NCI-H2196 treated with DMSO at 0.1 percent for 48 hours (cell line): ENCODE data around the gene SLC35B4.

Experiments
- DNase-seq: peaks from one replicate; lab custom pipeline; 2025; ENCODE audit not compliant: unreplicated experiment; lab: John Stamatoyannopoulos, UW

The SLC35B4 gene

GRCh38 chr7:134316539-134317344 lies at the start of gene SLC35B4:
SLC35B4 (minus strand) TSS chr7:134316930; CDS start chr7:134316751, 179 bp downstream.
- DNase-seq = peak; percentile 93

GRCh38 chr7:134366481-134366880 lies 49.8 kb upstream of the SLC35B4 start:
- no peak for DNase-seq

- DNase-seq = no peak
These were observed 48.8 kb upstream of the SLC35B4 start for GRCh38 chr7:134365341-134366054.

DNA sequence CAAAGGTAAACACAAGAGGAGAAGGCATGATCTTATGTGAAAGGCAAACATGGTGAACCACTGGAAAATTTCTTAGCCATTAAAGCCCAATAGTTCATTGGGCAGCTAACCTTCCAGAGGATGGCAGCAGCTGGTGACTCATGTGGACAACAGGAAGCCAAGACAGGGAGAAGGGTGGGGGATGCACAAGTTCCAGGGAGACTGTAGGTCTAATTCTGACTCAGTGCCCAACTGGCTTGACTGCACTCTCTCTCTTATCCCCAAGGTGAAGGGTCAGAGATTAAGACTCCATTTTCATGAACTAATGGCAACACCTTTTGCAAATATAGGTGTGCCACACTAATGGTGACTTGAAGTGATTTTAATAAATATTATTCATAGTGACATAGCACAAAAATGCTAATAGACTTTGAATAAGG lies 47.9 kb upstream of the SLC35B4 start:
- DNase-seq = no peak

- DNase-seq = no peak
These were observed 46.1 kb upstream of the SLC35B4 start for GRCh38 chr7:134362587-134363483.

DNA sequence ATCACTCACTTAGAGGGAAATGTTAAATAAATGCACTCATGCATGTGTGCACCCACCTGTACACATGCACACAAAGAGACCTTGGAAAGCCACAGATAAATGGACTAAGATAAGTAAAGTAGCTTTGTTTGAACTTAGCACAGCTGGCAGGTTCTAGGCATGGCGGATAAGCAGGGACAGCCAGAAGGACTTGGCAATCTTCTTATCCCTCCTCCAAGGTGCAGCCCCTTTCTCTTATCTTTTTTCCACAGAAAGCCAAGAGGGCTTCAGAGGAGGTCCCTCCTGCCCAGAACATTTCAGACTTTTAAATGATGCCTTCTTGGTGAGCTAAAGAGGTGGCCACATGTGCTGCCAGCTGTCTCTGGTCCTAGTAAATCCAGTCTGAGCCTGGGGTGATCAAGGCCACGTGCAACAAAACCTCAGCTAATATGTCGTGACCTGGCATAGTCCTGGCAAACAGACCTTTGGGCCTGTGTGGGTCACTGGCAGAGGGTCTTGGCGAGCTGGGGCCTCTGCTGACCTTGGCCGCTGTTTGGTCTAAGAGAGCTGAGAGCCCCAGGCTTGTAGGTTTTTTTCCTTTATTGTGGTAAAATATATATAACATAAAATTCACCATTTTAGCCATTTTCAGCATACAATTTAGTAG lies 43.2 kb upstream of the SLC35B4 start:
- no peak for DNase-seq

DNA sequence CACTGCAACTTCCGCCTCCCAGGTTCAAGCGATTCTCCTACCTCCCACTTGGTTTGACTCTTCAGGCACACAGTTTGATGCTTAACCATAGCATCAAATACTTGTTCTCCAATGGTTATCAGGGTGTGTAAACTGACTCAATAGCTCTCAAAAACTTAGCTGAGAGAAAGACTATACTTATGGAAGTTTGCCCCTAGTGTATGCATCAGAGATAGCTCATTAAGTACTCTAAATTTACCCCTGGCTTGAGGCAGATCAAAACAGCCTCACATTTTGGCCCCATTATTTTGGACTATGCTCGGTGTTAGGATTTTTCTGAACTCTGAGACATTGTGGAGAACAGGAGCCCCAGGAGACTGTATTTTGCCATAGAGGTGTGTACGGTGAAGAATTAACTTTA lies 40.8 kb upstream of the SLC35B4 start:
- DNase-seq = no peak

GRCh38 chr7:134356421-134356936 lies 39.7 kb upstream of the SLC35B4 start:
- DNase-seq = no peak

DNA sequence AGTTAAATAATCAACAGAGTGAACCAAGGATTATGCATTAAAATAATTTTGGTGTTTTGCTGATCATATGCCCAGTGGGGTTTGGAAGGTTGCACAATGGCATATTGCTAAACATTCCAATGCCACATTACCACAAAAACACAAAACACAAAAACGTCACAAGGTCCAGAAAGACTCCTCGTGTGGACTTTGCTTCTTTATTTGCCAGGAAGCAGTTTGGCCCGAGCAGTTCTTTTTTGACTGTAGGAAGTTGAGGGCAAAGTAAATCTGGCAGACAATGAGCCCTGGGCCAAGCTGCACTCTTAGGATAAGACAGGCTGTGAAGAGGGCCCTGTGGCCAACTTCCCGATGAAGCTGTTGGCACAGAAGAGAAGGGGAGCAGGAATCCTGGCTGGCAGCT lies 39.2 kb upstream of the SLC35B4 start:
- no peak for DNase-seq

GRCh38 chr7:134355004-134355525 lies 38.3 kb upstream of the SLC35B4 start:
- no peak for DNase-seq

DNA sequence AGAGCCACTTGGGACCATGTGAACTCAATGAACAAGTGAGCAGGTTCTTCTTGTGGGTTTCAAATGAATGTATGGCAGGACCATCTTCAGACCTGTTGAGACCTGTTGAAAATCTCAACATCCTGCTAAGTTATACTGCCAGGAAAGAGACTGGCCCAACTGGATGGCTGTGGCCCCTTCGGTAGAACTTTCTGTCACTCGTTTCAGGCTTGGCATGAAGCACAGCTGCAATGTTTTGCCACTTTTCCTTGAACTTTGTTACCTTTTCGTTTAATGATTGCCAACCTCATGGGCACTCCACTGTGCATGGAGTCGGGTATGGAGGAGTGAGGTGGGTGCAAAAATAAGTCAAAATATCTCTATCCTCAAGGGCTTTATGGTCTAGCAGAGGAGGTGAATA lies 36.7 kb upstream of the SLC35B4 start:
- no peak for DNase-seq

GRCh38 chr7:134351424-134351823 lies 34.7 kb upstream of the SLC35B4 start:
- no peak for DNase-seq

GRCh38 chr7:134350709-134351108 lies 34.0 kb upstream of the SLC35B4 start:
- DNase-seq = no peak

DNA sequence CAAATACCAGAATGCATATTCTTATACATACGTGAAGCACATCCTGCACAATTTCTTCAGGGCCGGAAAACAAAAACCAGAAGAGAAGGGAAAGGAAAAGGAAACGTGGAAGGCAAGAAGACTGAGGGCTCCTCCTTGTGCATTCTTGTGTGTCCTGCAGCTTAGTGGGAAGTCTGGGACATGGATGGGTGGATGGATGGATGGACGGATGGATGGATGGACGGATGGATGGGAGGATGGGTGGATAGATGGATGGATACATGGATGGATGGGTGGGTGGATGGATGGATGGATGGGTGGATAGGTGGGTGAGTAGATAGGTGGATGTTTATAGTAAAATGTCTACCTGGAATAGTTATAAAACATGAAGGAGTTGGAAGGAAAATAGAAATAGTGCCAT lies 30.8 kb upstream of the SLC35B4 start:
- DNase-seq = no peak

DNA sequence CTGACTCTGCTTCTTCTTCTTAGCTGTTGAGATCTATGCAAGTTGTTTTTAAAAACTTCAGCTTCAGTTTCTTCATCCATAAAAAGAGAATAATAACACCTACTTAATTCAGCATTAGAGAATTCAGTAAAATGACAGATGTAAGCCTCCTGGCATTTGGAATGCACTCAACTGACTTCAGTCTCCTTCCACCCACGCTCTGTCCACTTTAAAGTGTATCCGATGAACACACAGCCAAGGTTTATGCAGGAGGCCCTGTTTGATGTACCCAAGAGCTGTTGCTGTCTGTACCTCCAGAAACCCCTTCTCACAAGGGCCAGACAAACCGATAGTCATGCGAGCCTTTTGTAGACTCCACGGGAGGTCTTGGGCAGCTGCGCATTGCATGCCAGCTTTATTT lies 27.1 kb upstream of the SLC35B4 start:
- DNase-seq = no peak

DNA sequence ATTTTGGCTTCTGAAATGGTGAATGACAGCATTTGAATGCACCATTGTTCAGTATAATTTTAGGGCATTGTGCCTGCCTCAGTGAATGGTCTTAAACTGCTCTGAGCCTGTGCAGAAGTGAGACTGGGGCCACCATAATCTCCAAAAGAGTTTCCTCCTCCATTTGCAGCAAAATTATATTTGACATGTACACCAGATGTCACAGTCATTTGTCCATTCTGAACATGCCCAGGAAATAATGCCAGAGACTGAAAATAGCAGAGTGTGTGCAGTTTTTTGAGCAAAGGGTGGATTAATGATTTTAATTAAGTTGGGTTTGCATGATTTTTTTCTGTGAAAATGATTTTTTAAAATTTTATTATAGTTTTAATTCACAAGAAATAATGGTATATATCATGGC lies 26.4 kb upstream of the SLC35B4 start:
- no peak for DNase-seq

GRCh38 chr7:134339475-134339874 lies 22.7 kb upstream of the SLC35B4 start:
- DNase-seq = no peak

GRCh38 chr7:134337980-134338379 lies 21.2 kb upstream of the SLC35B4 start:
- DNase-seq = no peak

- no peak for DNase-seq
These were observed 17.7 kb upstream of the SLC35B4 start for GRCh38 chr7:134334408-134334807.

DNA sequence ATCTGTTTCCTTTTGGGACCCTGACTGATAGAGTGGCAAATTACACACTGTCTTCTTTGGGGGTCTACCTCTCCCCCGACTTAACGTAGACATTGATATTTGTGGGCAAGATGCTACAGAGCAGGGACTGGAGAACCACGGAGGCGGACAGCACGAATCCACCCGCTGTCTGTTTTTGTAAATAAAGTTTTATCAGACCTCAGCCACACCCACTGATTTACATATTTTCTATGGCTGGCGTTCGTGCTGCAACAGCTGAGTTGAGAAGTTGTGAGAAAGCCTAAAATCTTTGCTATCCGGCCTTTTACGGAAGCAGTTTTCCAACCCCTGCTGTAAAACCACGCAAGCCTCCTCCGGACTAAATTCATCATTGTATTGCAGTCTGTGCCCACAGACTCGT lies 17.2 kb upstream of the SLC35B4 start:
- no peak for DNase-seq
